D721Med (cell line): Measurements from ENCODE around the gene LMO2.

Source experiments
- DNase-seq: peaks from one replicate; pipeline ENCODE4 v3.0.0; 2011; ENCODE audit warnings: low spot score; ENCODE audit not compliant: insufficient read length
- FAIRE-seq: peaks from 2 replicates; lab custom pipeline; 2011; peaks lifted over from hg19 to GRCh38; lab: Jason Lieb, UNC
- TF ChIP-seq, protein P1 (sequence below): IDR thresholded peaks from 2 replicates; pipeline ENCODE4 v1.5.1; 2012; ENCODE audit warnings: mild to moderate bottlenecking, control low read depth; ENCODE audit not compliant: insufficient read depth; ENCODE audit errors: missing control alignments

The LMO2 gene

DNA sequence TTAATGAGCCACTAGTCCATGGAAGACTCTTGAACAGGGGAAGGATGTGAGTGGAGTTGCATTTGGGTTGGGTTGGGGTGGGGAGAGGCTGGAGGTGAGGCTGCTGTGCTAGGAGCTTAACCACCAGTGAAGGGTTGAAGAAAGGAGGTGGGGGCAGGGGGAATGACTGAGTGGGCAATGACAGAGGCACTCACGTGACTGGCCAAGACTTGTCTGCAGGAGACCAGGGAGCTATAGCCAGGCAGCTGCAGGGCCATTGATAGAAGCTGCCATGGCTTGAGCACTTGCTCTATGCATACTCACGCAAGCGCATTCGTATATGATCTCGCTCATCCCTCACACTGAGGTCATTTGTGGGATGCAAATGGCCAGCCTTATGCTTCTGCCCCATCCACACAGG, 4.0 kb downstream of the LMO2 start:
- TF ChIP-seq, protein P1, sequence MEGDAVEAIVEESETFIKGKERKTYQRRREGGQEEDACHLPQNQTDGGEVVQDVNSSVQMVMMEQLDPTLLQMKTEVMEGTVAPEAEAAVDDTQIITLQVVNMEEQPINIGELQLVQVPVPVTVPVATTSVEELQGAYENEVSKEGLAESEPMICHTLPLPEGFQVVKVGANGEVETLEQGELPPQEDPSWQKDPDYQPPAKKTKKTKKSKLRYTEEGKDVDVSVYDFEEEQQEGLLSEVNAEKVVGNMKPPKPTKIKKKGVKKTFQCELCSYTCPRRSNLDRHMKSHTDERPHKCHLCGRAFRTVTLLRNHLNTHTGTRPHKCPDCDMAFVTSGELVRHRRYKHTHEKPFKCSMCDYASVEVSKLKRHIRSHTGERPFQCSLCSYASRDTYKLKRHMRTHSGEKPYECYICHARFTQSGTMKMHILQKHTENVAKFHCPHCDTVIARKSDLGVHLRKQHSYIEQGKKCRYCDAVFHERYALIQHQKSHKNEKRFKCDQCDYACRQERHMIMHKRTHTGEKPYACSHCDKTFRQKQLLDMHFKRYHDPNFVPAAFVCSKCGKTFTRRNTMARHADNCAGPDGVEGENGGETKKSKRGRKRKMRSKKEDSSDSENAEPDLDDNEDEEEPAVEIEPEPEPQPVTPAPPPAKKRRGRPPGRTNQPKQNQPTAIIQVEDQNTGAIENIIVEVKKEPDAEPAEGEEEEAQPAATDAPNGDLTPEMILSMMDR = no peak
- DNase-seq = no peak
- FAIRE-seq = no peak

DNA sequence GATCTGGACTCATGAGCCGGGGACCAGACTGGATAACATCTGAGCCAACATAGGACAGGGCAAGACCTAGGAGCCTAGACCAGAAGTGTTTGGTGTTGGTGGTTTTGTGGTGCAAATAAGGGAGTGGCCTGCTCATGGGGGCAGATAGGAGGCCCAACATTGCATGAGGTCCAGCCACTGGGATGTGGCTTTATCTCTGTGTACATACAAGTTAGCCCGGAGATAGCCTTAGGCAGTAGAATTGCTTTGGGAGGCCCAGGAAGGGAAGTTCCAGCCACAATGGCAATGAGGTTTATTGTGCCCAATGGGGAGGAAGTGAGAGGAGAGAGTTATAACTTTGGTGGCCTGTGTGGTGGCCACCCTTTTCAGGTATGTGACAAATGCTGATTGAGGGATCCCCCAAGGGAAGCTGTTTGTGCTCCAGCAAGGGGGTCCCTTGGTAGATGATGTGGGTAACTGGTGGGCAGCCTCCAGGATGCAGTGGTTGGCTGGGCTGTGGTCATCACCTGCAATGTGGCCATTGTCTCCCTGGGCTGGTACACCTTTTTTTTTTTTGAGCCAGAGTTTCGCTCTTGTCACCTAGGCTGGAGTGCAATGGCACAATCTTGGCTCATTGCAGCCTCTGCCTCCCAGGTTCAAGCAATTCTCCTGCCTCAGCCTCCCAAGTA, 6.4 kb downstream of the LMO2 start:
- FAIRE-seq (no peak), DNase-seq (no peak)
- TF ChIP-seq, protein P1 = no peak

DNA sequence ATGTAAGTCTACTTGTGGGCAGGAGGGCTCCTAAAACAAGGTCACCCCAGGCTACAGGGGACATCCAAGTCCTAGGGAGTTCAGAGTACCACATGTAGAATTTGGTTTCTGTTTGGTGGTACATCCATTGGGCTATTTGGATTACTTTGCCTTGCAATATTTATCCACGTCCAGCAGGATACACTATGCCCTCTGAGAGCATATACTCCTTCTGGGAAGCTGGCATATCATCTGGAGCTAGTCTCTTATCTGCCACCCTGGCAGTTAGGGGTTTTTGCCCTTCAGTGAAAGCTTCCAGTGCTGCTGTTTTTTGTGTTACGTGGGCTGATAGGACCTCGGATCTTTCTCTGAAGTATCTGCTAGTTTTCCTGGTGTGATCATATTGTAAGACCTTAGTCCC, 7.3 kb downstream of the LMO2 start:
- TF ChIP-seq, protein P1 = no peak
- FAIRE-seq (no peak), DNase-seq (no peak)

DNA sequence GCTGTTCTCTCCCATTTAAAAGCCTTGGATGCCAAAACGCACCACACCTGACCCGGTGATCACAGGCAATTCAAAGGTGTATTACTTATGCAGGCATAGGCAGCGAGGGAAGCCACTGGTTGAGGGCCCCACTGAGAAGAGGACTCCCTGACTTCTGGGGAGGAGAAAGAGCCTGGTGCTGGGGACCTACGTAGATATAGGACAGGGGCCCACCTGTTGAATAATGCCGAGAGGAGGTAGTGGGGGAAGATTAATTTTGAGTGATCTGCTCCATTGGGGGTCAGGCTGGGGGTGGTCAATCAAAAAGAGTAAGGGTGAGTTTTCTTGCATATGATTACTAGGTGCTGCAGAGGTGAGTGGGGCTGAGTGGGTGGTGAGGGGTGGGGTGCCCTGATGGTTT, 7.8 kb downstream of the LMO2 start:
- no peak for FAIRE-seq
- TF ChIP-seq, protein P1 = no peak
- DNase-seq = no peak

DNA sequence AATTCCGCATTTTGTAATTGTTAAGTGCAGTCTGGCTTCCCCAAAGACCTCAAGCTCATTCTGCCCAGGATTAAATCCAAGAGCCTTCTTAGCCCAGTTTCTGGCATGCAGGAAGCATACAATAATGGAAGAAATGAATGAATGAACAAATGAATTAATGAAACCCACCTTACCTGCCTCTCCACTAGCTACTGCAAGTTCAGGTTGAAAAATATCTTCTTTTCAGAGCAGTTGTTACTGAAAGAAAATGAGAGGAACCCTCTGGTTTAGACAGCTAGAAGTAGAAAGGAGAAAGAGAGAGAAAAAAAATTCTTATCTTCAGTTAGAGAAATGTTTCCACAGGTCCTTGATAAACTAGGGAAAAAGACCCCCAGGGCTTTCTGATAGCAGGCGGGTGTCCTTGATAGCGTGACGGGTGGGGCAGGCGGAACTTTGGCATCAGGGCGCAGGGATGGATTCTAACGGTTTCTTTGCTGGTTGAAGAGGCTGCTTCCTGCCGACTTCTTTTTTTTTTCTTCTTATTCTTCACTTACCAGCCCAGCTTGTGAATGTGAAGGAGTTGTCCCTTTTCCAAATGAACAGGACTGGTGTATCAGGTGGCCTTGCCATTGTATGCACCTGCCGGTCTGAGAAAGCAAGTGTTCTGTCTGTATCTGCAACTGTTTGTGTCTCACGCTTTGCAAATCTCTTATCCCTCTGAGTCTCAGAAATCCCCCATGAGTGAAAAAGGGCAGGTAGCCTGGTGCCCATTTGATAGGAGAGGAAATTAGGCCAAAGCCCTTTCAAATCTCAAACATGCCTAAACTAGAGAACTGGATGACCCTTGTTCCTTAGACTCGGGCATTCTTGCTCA, 10.0 kb downstream of the LMO2 start:
- TF ChIP-seq, protein P1 = no peak
- DNase-seq = no peak
- FAIRE-seq = no peak

DNA sequence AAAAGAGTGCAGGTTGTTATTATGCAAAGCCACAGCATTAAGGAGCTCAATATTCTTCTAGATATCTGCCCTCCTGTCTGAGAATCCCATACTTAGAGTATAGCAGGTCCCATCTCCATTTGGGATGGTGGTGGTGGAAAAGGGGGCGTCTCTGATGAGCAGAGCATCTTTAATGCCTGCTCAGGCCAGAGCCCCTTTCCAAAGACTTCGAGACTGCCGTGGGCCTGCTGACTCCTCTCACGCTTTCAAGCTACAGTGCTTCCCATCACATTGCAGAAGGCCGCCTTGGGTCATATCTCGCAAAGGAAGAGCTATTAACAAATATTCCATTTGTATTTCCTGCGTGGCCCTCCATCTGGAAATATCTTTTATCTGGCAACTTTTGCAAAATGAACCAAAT, 10.9 kb downstream of the LMO2 start:
- FAIRE-seq (no peak), DNase-seq (no peak)
- TF ChIP-seq, protein P1 = no peak

DNA sequence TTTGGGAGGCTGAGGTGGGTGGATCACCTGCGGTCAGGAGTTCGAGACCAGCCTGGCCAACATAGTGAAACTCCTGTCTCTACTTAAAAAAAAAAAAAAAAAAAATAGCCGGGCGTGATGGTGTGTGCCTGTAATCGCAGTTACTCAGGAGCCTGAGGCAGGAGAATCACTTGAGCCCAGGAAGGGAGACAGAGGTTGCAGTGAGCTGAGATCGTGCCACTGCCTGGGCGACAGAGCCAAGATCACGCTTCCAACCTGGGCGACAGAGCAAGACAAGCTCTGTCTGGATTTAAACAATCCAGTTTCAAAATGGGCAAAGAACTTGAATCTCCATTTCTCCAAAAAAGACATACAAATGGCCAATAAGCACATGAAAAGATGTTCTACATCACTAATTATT, 12.5 kb downstream of the LMO2 start:
- TF ChIP-seq, protein P1 = no peak
- DNase-seq (no peak), FAIRE-seq (no peak)
